ENCODE measurements around the gene MYOZ2.

Gene MYOZ2

DNA sequence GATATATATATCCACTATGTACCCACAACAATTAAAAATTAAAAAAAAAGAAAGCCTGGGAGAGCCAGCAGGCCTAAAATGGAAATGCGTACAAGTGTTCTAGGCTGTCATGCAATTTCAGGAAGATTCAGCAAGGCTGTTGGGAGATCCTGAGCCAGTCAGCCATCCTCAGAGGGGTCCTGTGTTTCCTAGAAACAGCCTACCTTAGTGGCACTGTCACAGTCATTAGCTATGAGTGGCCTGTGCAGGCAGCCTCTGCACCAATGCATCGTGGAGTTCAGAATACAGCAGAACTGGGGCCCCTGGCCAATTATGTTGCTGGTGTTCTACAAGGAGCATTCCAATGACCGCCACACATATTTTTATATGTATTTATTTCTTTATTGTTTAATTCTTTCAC, 55.9 kb downstream of the MYOZ2 start:
- DNase-seq (ENCODE audit: low read depth, low spot score): no peak

DNA sequence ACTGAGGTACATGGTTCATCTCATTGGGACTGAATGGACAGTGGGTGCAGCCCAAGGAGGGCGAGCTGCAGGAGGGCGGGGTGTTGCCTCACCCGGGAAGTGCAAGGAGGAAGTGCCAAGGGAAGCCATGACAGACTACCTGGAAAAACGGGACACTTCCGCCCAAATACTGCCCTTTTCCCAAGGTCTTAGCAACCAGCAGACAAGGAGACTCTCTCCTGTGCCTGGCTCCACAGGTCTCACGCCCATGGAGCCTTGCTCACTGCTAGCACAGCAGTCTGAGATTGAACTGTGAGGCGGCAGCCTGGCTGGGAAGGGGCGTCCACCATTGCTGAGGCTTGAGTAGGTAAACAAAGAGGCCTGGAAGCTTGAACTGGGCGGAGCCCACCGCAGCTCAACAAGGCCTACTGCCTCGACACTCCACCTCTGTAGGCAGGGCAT, 62.2 kb downstream of the MYOZ2 start:
- DNase-seq (ENCODE audit: low read depth, low spot score): no peak

DNA sequence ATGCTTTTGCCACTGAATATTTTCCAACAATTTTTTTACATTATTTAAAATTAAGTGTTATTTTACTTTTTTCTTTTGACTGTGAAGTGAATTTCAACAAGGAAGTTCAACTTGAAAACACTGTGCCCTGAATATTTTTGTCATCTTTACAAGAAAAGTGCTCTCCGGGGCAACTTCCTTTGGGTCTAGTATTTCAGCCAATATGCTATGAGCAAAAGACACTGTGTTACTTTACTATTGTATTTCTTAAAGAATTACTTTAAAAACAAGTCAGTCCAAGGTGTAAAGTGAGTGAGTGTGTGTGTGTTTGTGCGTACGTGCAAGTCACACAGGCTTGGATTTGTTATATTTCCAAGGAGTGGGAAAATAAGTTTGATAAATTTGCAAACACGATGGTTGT, 69.3 kb downstream of the MYOZ2 start:
- no peak for DNase-seq (ENCODE audit: low read depth, low spot score)

DNA sequence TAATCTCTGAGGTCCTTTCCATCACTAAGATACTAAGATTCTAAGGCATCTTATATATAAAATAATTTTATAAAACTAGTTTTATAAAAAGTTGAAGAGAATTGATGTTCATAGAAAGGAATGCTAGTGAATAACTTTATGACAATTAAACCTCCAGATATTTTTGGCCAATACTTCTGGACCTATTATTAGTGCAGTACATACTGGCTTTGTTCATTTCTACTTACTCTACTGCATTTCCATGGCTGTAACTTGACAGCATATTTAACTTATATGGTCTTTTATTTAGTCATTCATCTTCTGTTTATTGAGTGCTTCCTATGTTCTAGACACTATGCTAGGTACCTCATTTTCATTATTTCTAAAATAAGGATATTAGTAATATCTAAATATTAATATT, 70.1 kb downstream of the MYOZ2 start:
- no peak for DNase-seq (ENCODE audit: low read depth, low spot score)

DNA sequence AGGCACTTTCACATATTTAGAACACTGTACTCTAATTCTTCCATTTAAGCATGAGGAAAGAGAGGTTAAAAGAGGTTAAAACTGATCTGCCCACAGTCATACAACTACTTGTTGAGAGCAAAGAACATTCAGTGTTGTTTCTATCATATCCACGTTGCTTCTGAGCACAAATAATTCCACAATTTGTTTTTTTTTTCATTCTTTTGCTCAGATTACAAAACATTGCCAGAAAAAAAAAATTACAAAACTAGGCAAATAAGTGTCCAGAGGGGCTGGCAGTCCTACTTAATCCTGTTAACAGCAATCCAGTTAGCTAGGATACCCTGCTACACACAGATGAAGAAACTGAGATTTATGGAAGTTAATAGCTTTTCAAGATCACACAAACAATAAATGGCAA, 70.5 kb downstream of the MYOZ2 start:
- no peak for DNase-seq (ENCODE audit: low read depth, low spot score)

DNA sequence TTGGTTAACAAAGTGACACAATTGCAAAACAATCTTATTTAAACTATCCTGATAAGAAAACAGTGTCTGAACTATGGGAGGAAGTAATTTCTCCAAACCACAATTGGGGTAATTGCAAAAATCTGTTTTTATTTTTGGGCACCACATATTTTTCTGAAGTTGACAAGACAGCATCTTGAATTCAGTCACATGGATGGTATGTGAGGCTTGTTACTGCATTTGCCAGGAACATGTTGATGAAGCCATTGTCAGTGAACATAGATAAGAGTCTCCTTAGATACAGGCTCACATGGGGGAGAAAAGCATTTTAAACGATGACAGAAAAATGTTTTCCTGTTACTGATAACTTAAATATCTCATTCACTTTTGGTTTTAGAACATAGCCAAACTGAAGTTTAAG, 71.4 kb downstream of the MYOZ2 start:
- no peak for DNase-seq (ENCODE audit: low read depth, low spot score)

DNA sequence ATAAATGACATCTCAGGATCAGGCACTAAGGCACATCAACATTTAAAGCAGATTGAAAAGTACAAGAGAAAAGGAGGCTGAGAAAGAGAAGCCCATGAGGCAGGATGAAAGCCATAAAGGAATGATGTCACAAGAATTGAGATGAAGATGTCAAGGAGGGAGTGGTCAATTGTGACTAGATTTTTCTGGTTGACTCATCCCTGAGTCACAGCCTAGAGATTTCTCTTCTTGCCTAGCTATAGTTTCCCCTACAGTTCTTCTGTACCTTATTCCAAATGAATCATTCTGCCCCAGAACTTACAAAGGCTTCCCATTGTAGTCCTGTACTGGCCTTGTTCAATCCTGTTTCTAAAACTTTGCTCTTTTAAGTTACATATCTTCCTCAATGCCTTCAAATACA, 73.4 kb downstream of the MYOZ2 start:
- peak; percentile 40 for DNase-seq (ENCODE audit: low read depth, low spot score)

DNA sequence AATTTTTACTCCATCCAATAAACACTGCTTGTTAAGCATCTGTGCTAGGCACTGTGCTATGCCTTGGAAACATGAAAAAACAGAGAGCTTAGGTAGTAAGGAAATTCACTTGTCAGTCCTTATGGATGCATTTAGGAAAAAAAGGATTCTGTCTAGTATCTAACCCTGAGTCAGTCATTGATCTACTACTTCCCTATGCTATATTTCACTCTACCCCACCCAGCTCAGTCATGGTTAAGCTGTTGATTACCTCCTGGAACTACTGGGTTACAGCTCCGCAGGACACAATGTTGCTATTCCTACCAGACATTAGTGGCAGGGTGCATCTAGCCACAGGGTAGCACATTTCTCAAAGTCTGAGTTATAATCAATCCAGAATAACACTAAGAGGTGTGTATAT, 74.0 kb downstream of the MYOZ2 start:
- DNase-seq (ENCODE audit: low read depth, low spot score): no peak

DNA sequence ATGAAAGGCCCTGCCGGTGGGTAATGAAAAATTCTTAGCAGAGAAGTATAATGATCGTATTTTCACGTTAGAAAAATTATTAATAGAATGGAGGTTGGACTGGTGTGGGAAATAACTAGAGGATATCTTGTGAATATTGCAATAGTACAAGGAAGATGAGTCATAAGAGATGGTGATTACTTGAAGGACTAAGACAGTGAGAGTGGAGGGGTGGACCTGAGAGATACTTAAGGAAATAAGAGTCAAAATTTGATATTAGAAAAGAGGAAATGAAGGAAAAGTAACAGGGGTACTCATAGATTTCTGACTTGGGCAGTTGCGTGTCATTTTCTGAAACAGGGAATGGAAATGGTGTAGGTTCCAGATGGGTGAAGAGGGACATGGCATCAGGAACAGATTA, 75.1 kb downstream of the MYOZ2 start:
- no peak for DNase-seq (ENCODE audit: low read depth, low spot score)

DNA sequence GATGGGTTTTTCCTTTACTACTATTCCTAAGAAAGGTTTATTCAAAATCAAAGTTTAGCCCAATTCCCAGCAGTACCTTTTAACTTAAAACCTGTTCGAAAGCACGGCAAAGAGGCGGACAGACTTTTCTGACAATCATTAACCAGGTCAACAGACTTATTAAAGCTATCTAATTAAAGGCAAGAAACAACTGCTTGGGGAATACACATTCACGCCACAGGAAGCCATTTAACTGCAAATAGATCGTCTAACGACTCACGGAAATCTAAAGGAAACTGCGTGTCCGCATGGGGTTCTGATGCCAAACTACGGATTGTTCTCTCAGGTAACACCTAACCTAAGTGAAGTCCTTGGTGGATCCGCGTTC, 76.2 kb downstream of the MYOZ2 start:
- no peak for DNase-seq (ENCODE audit: low read depth, low spot score)

DNA sequence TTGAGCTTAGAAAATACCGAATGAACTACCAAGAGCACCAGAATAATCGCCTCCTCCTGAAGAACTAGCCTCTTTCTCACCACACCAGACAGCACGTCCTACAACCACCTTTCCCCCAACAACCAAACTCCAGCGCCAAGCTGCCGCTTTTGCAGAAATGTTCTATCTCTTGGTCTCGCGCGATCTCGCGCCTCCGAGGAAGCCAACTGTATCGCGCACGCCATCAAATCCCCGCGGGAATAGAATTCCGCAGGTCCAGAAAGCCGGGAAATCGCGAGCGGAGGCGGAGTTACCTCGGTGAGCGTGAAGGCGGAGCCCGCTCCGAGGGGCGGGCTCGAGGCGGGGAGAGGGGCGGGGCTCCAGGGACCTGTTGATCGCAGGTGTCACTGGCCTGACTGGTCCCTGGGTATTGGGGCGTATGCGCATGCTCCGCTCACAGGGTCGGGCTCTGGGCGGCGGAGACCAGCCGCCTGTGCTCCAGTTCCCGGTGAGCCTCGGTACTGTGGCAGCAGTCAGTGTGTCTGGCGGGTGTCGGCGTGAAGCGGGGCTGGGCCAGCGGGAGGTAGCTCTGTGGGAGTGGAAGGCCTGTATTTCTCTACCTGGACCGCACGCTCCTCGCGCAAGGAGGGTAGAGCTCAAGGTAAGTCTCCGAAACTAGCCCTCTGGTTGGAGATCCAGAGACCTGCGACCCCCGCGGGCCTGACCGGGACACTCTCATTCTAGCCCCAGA, 76.8 kb downstream of the MYOZ2 start, which contains the start of gene USP53:
TSS of gene USP53 (plus strand) at position 480 of the 730 bp plus-strand sequence. CDS start 27,047 bp downstream, outside the sequence.
- DNase-seq (ENCODE audit: low read depth, low spot score): peak; percentile 92

DNA sequence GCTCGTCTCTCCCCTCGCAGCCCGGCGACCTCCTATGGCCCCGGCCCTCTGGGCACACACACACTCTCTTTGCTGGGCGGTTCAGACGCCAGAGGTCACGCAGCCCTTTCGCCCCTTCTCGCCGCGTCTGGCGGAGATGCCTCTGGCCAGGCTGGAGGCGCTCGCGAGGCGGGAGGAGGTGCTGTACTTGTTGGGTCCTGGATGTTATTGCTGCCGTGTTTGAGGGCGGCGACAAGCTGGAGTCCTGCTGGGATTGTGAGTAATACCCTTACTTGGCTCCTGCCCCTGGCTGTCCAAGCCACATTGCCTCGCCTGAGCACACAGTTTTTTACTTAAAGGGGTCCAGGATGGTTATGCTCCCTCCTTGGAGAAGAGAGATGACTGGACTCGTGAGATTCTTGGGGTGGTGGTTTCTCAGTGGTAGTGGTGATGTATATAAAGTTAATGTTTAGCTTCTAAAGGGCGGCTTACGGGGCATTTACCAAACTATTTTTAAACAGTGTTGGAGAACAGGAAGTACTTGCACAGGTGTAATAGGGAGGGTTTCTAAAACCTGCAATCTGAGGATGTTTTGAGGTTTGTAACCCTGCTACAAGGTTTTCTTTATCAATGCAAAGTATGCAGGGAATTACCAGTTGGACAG, 77.5 kb downstream of the MYOZ2 start:
- peak; percentile 1 for DNase-seq (ENCODE audit: low read depth, low spot score)

DNA sequence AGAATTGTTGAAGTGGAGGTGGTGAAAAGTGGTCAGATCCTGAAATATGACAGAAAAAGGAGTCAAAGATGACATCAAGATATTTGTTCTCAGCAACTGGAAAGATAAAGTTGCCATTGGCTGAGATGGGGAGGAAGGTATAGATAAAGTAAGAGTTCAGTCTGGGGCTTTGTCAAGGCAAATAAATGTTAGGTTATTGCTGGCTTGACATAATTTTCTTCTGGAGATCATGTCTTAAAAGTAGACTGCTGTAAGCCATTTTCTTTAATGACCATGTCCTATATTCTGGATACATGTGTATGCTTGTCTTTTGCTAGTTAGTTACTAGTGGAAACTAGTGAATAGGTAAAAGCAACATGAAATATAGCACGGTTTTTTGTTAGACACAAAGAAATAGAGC, 82.5 kb downstream of the MYOZ2 start:
- DNase-seq (ENCODE audit: low read depth, low spot score): no peak

DNA sequence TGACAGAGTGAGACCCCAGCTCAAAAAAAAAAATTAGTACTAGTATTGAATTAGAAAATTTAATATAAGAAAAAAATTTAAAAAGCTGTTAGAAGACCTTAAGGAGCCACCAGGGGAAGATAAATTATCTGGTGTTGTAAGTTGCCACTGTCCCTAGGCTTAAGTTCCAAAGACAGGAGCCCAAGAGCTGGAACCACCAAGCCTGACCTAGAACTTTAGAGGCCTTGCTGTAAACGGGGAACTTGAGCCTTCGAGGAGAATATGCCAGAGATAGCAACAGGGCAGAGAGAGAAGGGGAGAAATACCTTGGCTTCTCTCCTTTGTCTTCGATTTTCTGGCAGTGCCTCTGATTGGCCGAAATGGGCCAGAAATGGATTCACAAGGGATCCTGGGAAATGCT, 85.8 kb downstream of the MYOZ2 start:
- DNase-seq (ENCODE audit: low read depth, low spot score): no peak

DNA sequence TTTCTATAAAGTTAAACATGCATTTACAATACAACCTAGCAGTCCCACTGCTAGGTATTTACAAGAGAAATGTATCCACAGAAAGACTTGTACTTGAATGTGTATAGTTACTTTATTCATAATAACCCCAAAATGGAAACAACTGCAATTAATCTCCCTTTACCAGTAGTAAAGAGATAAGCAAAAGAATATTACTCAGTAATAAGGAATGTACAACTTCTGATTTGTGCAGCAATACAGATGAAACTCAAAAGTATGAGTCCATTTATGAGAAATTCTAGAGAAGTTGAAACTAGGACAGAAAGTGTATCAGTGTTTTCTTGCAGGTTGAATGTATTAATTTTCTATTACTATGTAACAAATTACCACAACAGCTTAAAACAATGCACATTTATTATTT, 92.1 kb downstream of the MYOZ2 start:
- DNase-seq (ENCODE audit: low read depth, low spot score): no peak

DNA sequence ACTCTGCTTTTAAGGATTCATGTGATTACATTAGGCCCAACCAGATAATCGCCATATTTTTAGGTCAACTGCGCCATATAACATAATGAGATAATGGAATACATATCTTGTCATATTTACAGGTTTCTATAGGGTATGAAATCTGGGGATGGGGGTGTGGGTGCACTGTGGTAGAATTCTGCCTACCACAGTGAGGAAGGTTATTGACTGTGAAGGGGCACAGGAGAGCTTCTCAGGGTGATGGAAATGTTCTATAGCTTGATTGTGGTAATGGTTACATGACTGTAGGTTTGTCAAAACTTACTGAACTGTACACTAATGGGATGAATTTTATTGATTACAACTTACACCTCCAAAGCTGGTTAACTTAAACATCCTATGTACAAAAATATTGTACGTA, 92.8 kb downstream of the MYOZ2 start:
- DNase-seq (ENCODE audit: low read depth, low spot score): no peak

DNA sequence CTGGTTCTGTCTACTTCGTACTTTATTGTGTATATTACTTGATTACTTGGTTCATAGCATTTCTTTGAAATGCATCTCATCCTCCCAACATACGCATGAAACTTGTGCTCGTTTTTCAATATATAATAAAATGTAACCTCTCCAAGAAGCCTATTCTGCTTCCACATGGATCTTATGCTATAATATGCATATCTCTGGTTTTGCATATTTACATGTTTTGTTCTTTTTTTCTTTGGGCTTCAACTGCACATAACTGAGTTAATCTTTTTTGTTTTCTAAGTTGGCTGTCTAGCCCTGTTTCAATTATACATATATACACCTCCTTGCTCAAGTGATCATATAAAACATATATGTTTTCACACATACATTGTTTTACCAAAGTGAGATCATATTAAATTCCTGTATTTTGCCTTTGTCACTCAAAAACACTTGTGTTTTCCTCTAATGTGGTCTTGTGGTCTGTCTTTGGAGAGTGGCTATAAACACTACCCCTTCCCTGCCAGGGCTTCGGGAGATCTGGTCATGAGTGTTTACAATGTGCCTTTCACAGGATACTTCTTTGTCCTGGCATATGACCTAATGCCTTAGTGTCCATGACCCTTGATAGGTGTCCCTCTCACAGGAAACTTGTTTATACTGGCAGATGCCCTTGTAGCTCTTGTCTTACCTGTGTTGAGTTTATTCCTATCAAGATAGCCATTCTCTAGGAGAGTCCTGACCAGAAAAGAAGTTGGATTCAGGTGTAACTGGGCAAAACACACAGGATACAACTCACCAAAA, 94.5 kb downstream of the MYOZ2 start:
- no peak for DNase-seq (ENCODE audit: low read depth, low spot score)

DNA sequence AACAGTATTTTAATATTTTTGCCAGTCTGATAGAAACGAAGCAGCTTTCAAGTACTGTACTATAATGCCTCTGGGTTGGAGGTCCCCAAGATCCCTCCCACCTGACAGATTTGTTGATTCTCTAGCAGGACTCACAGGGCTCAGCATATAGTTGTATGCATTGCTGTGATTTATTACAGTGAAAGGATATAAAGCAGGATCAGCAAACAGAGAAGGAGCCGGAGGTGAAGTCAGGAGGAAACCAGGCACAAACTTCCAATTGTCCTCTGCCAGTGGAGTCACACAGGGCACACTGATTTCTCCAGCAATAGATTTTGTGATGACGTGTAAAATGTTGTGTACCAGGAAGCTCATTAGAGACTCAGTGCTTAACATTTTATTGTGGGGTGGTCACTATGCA, 95.9 kb downstream of the MYOZ2 start:
- DNase-seq (ENCODE audit: low read depth, low spot score): no peak

DNA sequence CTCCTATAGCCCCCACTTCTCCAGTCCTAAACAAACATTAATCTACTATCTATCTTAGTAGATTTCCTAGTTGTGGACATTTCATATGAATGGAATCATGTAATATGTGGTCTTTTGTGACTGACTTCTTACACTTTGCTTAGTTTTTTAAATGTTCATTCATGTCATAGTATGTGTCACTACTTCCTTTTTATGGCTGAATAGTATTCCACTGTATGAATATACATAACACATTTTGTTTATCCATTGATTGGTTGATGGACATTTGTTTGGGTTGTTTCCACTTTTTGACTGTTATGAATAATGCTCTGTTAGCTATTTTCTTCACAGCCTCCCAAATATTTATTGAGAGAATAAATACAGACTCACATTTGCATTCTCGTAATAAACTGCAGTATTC, 96.7 kb downstream of the MYOZ2 start:
- DNase-seq (ENCODE audit: low read depth, low spot score): no peak

DNA sequence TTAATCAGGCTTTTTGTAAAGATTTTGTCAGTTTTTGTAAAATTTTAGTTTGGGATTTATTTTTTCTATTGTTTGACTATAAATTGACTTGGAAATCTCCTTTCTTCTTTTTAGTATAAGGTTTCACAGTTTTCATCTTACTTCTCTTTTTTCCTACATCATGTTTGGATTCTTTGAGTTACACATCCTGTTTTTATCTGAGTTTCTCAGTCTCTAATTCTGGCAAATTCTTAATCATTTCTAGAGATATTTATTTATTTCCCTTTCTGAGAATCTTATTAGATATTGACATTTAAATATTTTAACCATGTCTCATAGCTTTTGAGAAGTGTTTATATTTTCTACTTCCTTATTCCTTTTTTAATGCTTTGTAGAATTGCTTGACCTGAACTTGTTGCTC, 97.6 kb downstream of the MYOZ2 start:
- no peak for DNase-seq (ENCODE audit: low read depth, low spot score)

DNA sequence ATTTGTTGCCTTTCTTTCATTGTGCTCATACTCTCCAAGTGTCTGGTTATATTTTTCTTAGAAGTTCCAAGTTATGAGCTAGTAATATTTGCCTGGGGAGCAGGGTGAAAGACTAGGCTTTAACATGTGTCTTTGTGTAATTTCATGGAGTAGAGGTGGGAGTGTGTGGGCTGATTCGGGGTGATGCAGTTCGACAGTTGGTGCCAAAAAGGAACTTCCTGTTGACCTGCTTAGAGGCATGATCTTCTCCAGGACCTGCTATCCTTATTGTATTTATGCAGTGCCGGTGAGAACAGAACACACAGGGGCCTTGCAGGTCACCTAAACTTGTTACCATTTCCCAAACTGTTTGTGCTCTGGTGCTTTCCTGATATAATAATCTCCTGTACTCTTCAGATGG, 98.1 kb downstream of the MYOZ2 start:
- no peak for DNase-seq (ENCODE audit: low read depth, low spot score)

DNA sequence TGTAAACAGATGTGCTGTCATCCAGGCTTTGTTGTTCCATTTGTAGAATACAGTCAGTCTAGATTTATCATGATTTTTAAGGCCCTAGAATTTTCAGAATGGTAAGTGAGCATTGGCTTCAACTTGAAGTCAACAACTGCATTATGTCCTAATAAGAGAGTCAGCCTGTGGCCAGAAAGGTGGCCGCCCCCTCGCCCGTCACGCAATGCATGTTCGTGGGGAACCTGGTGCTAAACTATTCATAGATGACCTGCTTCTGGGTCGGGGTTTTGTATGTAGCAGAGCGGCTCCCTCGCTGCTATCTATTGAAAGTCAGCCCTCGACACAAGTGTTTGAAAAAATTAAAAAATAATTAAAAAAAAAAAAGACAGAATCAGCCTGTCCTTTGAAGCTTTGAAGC, 101.6 kb downstream of the MYOZ2 start:
- DNase-seq (ENCODE audit: low read depth, low spot score): no peak

Measured in activated naive CD8-positive, alpha-beta T cell treated with anti-CD3 and anti-CD28 coated beads, Interleukin-2, amount 50 U/mL, for 16 hours (primary cell).